ENCODE results near the gene TBX18. TPM values are rescaled to one million over a fixed set of nuclear protein-coding genes. Genes with fewer than 3 reads are reported as not detected.

The TBX18 gene
- total RNA-seq, 1 experiment from 2014 or later = 14.4 TPM

GRCh38 chr6:84648444-84648843 is 116.0 kb downstream of the TBX18 start (continued):
- TF ChIP-seq, protein P1, sequence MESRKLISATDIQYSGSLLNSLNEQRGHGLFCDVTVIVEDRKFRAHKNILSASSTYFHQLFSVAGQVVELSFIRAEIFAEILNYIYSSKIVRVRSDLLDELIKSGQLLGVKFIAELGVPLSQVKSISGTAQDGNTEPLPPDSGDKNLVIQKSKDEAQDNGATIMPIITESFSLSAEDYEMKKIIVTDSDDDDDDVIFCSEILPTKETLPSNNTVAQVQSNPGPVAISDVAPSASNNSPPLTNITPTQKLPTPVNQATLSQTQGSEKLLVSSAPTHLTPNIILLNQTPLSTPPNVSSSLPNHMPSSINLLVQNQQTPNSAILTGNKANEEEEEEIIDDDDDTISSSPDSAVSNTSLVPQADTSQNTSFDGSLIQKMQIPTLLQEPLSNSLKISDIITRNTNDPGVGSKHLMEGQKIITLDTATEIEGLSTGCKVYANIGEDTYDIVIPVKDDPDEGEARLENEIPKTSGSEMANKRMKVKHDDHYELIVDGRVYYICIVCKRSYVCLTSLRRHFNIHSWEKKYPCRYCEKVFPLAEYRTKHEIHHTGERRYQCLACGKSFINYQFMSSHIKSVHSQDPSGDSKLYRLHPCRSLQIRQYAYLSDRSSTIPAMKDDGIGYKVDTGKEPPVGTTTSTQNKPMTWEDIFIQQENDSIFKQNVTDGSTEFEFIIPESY (IDR thresholded peaks at IDR 0.05; ENCODE audit: extremely low read depth, insufficient replicate concordance, low read length) = no peak
- TF ChIP-seq ATF3 (IDR thresholded peaks at IDR 0.05) = no peak
- no peak for TF ChIP-seq SP1 (IDR thresholded peaks at IDR 0.05; ENCODE audit: low read depth)
- TF ChIP-seq, protein P2, sequence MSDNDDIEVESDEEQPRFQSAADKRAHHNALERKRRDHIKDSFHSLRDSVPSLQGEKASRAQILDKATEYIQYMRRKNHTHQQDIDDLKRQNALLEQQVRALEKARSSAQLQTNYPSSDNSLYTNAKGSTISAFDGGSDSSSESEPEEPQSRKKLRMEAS (IDR thresholded peaks at IDR 0.05) = no peak

DNA sequence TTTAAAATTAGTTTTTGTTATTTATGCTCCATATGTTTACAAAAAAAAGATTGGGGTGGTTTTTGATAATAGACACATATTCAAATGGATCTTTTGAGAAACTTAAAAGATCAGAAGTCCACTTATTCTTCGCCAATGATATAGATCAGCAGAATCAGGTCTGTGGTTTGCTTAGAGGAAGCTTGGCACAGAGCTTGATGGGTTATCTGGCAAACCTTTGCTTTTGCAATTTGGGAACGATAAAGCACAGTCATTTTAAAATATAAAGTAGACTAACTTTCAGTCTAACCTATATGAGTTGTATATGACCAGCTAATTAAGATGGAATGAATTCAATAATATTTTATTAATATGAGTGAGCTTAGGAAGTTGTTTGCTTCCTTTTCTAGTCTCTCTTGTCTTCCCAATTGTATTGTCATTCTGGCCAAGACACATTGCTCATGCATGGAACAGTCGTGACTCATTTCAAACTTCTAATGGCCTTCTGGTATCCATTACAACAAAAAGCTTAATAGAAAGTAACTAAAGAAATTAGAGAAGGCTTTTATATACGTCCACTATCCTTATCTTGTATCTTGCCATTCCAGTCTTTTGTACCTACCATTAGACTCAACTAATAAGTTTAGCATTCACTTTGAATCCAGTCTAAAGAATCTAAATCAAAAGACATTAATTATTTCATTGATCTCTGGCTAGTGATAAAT is 118.7 kb downstream of the TBX18 start:
- peaks cover 0 to 8% of the 10 kb centered on the region in 2 experiments; a peak in 2 of 4 replicates for H3K4me1 ChIP-seq (ENCODE audit: control insufficient read depth in 1 of 2, insufficient read depth in 2 of 2, low read length in 2 of 2)
- DNase-seq (ENCODE audit: low read depth, low spot score) (no peak), ATAC-seq (no peak)
- no peak overlapping the region for H3K4me3 ChIP-seq (replicated peaks in 1 of 2; ENCODE audit: low read depth in 1 of 2, low read length in 2 of 2)
- H3K27me3 ChIP-seq (ENCODE audit: insufficient read depth, low read length) = no peaks in the 10 kb centered on the region
- H3K27ac ChIP-seq (ENCODE audit: low read depth, low read length) = no peak overlapping the region
- H4K20me1 ChIP-seq (ENCODE audit: insufficient read depth) = no peaks in the 10 kb centered on the region
- H3K9me3 ChIP-seq (ENCODE audit: control insufficient read depth in 1 of 2, insufficient read depth in 1 of 2, low read depth in 1 of 2, low read length in 2 of 2) = no peaks in the 10 kb centered on the region
- H3K9me2 ChIP-seq (ENCODE audit: insufficient read depth) = no peaks in the 10 kb centered on the region
- RAD21 ChIA-PET (ENCODE audit: low non-redundant PET in 1 of 2, low total read pairs in 2 of 2, uncharacterized antibody in 2 of 2, unreplicated experiment in 2 of 2) = no interaction called here
- H3K9ac ChIP-seq (ENCODE audit: low read length) = no peak overlapping the region
- intact Hi-C loops (cut with micrococcal nuclease) = no loop called here
- H3K79me2 ChIP-seq (ENCODE audit: insufficient read depth, low read length) = no peaks in the 10 kb centered on the region
- no peak overlapping the region for H2AFZ ChIP-seq (ENCODE audit: low read depth, low read length, poor library complexity, severe bottlenecking)
- POLR2A ChIA-PET = no interaction called here
- no TSS peak for BruUV-seq (replicated peaks)
- H3K4me2 ChIP-seq (ENCODE audit: low read length) = no peak overlapping the region; the same call in 1 of the 2 replicates
- no peaks in the 10 kb centered on the region for H3K36me3 ChIP-seq (ENCODE audit: control insufficient read depth in 1 of 2, insufficient read depth in 2 of 2, low read length in 2 of 2)
- no peak for TF ChIP-seq ATF3 (IDR thresholded peaks at IDR 0.05)
- TF ChIP-seq EZH2 (IDR thresholded peaks at IDR 0.05) = no peak
- no peak for TF ChIP-seq ZFX (IDR thresholded peaks at IDR 0.05)
- TF ChIP-seq, protein P3, sequence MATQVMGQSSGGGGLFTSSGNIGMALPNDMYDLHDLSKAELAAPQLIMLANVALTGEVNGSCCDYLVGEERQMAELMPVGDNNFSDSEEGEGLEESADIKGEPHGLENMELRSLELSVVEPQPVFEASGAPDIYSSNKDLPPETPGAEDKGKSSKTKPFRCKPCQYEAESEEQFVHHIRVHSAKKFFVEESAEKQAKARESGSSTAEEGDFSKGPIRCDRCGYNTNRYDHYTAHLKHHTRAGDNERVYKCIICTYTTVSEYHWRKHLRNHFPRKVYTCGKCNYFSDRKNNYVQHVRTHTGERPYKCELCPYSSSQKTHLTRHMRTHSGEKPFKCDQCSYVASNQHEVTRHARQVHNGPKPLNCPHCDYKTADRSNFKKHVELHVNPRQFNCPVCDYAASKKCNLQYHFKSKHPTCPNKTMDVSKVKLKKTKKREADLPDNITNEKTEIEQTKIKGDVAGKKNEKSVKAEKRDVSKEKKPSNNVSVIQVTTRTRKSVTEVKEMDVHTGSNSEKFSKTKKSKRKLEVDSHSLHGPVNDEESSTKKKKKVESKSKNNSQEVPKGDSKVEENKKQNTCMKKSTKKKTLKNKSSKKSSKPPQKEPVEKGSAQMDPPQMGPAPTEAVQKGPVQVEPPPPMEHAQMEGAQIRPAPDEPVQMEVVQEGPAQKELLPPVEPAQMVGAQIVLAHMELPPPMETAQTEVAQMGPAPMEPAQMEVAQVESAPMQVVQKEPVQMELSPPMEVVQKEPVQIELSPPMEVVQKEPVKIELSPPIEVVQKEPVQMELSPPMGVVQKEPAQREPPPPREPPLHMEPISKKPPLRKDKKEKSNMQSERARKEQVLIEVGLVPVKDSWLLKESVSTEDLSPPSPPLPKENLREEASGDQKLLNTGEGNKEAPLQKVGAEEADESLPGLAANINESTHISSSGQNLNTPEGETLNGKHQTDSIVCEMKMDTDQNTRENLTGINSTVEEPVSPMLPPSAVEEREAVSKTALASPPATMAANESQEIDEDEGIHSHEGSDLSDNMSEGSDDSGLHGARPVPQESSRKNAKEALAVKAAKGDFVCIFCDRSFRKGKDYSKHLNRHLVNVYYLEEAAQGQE (IDR thresholded peaks at IDR 0.05; ENCODE audit: low read depth) = no peak
- no peak for TF ChIP-seq FOSL1 (IDR thresholded peaks at IDR 0.05; ENCODE audit: low read depth)
- no peak for TF ChIP-seq ZNF274 (IDR thresholded peaks at IDR 0.05; ENCODE audit: low read depth, low read length)
- CTCF ChIA-PET = no interaction called here

Data from HCT116 (cell line).